HepG2 (cell line): ENCODE measurements around the gene LYRM7.

Source experiments
- CTCF ChIP-seq: sonication (generic); formaldehyde crosslinking; IDR thresholded peaks from 2 replicates; pipeline ENCODE4 v1.5.0; 2020; ENCODE audit warnings: mild to moderate bottlenecking, missing genetic modification reagents, moderate library complexity
- POGZ ChIP-seq: sonication (generic); formaldehyde crosslinking; IDR thresholded peaks from 2 replicates; pipeline ENCODE4 v1.4.0; 2020; ENCODE audit warnings: mild to moderate bottlenecking, missing genetic modification reagents
- POLR2AphosphoS5 ChIP-seq: IDR thresholded peaks from 2 replicates; pipeline ENCODE4 v1.6.1; 2012; ENCODE audit warnings: low read depth, low read length
- SP1 ChIP-seq, 2 experiments: fragments of 450-650 bp in 1 of 2; sonication (generic) in 1 of 2; formaldehyde crosslinking in 1 of 2; IDR thresholded peaks; 2 replicates each; pipeline versions ENCODE4 v1.4.0 to v1.6.1; 2016 to 2020; ENCODE audit warnings: missing genetic modification reagents in 1 of 2
- ZBTB34 ChIP-seq: sonication (generic); formaldehyde crosslinking; IDR thresholded peaks from 2 replicates; pipeline ENCODE4 v1.8.0; 2022; ENCODE audit warnings: mild to moderate bottlenecking, missing genetic modification reagents
- ZNF280B ChIP-seq: sonication (generic); formaldehyde crosslinking; IDR thresholded peaks from 2 replicates; pipeline ENCODE4 v1.5.0; 2020; ENCODE audit warnings: missing genetic modification reagents, mild to moderate bottlenecking, borderline replicate concordance
- ZNF777 ChIP-seq: sonication (generic); formaldehyde crosslinking; IDR thresholded peaks from 2 replicates; pipeline ENCODE4 v1.4.0; 2020; ENCODE audit warnings: missing genetic modification reagents

GRCh38 chr5:131218392-131218791 lies 47.6 kb downstream of the LYRM7 start:
- TF ChIP-seq ZNF777 (CRISPR knock-in tag) (no peak), CTCF (CRISPR knock-in tag) (no peak), ZNF280B (CRISPR knock-in tag) (no peak), POGZ (CRISPR knock-in tag) (no peak), POLR2AphosphoS5 (no peak), SP1 (IDR thresholded peaks at IDR 0.05) (no peak), SP1 (CRISPR knock-in tag; IDR thresholded peaks at IDR 0.05) (no peak), ZBTB34 (no peak)
